Ishikawa (cell line): ENCODE data around the gene IRX2.

ENCODE experiments used
- CEBPB ChIP-seq: IDR thresholded peaks from 2 replicates; pipeline ENCODE4 v1.6.1; 2012
- CREB1 ChIP-seq: IDR thresholded peaks from 2 replicates; pipeline ENCODE4 v1.6.1; 2012; ENCODE audit warnings: low read depth
- EGR1 ChIP-seq: IDR thresholded peaks from 2 replicates; pipeline ENCODE4 v1.6.1; 2012
- EP300 ChIP-seq: IDR thresholded peaks from 2 replicates; pipeline ENCODE4 v1.6.1; 2012; ENCODE audit warnings: borderline replicate concordance
- FOXM1 ChIP-seq: IDR thresholded peaks from 2 replicates; pipeline ENCODE4 v1.6.1; 2012; ENCODE audit warnings: low read depth, borderline replicate concordance
- MAX ChIP-seq: IDR thresholded peaks from 2 replicates; pipeline ENCODE4 v1.6.1; 2012
- NFIC ChIP-seq: IDR thresholded peaks from 2 replicates; pipeline ENCODE4 v1.6.1; 2012
- RAD21 ChIP-seq: IDR thresholded peaks from 2 replicates; pipeline ENCODE4 v1.6.1; 2012; ENCODE audit warnings: low read depth
- REST ChIP-seq: IDR thresholded peaks from 2 replicates; pipeline ENCODE4 v1.6.1; 2012; ENCODE audit warnings: low read depth, mild to moderate bottlenecking
- TAF1 ChIP-seq: IDR thresholded peaks from 2 replicates; pipeline ENCODE4 v1.6.1; 2012; ENCODE audit warnings: low read depth, mild to moderate bottlenecking
- TCF12 ChIP-seq: IDR thresholded peaks from 2 replicates; pipeline ENCODE4 v1.6.1; 2012; ENCODE audit warnings: low read depth
- TEAD4 ChIP-seq: IDR thresholded peaks from 2 replicates; pipeline ENCODE4 v1.6.1; 2012
- USF1 ChIP-seq: IDR thresholded peaks from 2 replicates; pipeline ENCODE4 v1.6.1; 2012
- YY1 ChIP-seq: IDR thresholded peaks from 2 replicates; pipeline ENCODE4 v1.6.1; 2012; ENCODE audit warnings: low read depth
- ZBTB7A ChIP-seq: IDR thresholded peaks from 2 replicates; pipeline ENCODE4 v1.6.1; 2012; ENCODE audit warnings: low read depth

The IRX2 gene

GRCh38 chr5:2746561-2747032 lies 4.9 kb downstream of the IRX2 start:
- TF ChIP-seq TCF12 (no peak), USF1 (no peak), CREB1 (no peak), EP300 (no peak), ZBTB7A (no peak), YY1 (no peak), TAF1 (no peak), REST (no peak), FOXM1 (no peak), NFIC (no peak), TEAD4 (no peak)

- no peak for TF ChIP-seq CREB1
- no peak for TF ChIP-seq RAD21
- TF ChIP-seq ZBTB7A = no peak
- no peak for TF ChIP-seq FOXM1
- TF ChIP-seq TAF1 = no peak
- no peak for TF ChIP-seq YY1
- no peak for TF ChIP-seq NFIC
- no peak for TF ChIP-seq MAX
- no peak for TF ChIP-seq TCF12
- no peak for TF ChIP-seq CEBPB
- no peak for TF ChIP-seq EP300
- no peak for TF ChIP-seq EGR1
- no peak for TF ChIP-seq USF1
Observed at GRCh38 chr5:2744485-2744884, 7.0 kb downstream of the IRX2 start.

GRCh38 chr5:2742921-2743679 lies 8.4 kb downstream of the IRX2 start:
- TF ChIP-seq RAD21 = no peak
- no peak for TF ChIP-seq CREB1
- no peak for TF ChIP-seq REST
- TF ChIP-seq NFIC = no peak
- TF ChIP-seq YY1 = no peak
- TF ChIP-seq FOXM1 = no peak
- TF ChIP-seq EP300 = no peak
- no peak for TF ChIP-seq ZBTB7A
- no peak for TF ChIP-seq USF1
- TF ChIP-seq TAF1 = no peak
- no peak for TF ChIP-seq EGR1
- TF ChIP-seq MAX = no peak
- TF ChIP-seq CEBPB = no peak
- no peak for TF ChIP-seq TEAD4

- TF ChIP-seq USF1 (no peak), RAD21 (no peak), FOXM1 (no peak), EP300 (no peak), TEAD4 (no peak), TCF12 (no peak), CEBPB (no peak), MAX (no peak), ZBTB7A (no peak), CREB1 (no peak), EGR1 (no peak), TAF1 (no peak), REST (no peak), YY1 (no peak), NFIC (no peak)
Observed at GRCh38 chr5:2741956-2742355, 9.5 kb downstream of the IRX2 start.
